ENCODE measurements around the gene KCNIP1.

DNA sequence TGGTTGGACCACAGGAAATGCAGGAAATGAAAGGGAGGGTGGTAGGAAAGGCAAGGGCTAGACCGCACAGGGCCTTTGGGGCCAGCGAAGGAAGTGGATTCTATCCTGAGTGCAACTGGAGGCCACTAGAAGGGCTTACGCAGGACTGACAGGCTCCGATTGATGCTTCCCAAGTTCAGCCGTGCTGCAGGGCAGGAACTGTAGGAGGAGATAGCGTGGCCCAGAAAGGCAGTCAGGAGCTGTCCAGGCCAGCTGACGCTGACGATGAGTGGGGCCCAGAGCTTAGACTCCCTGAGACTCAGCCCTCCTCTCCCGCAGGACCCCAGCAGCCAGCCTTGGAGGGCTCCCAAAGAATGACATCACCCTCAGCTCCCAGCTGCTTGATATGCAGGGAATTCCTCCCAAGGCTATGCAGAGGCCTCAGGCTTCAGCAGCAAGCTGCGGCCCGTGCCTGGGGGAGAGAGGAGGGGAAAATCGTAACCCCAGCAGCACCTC, 48.8 kb downstream of the KCNIP1 start:
- TF ChIP-seq, protein P1, sequence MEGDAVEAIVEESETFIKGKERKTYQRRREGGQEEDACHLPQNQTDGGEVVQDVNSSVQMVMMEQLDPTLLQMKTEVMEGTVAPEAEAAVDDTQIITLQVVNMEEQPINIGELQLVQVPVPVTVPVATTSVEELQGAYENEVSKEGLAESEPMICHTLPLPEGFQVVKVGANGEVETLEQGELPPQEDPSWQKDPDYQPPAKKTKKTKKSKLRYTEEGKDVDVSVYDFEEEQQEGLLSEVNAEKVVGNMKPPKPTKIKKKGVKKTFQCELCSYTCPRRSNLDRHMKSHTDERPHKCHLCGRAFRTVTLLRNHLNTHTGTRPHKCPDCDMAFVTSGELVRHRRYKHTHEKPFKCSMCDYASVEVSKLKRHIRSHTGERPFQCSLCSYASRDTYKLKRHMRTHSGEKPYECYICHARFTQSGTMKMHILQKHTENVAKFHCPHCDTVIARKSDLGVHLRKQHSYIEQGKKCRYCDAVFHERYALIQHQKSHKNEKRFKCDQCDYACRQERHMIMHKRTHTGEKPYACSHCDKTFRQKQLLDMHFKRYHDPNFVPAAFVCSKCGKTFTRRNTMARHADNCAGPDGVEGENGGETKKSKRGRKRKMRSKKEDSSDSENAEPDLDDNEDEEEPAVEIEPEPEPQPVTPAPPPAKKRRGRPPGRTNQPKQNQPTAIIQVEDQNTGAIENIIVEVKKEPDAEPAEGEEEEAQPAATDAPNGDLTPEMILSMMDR (tag by site-specific recombination; IDR thresholded peaks at IDR 0.05): no peak
- TF ChIP-seq TCF7L2 (IDR thresholded peaks at IDR 0.05; ENCODE audit: borderline replicate concordance, low read depth, low read length) (no peak), SP2 (tag by site-specific recombination; IDR thresholded peaks at IDR 0.05) (no peak), TRIM28 (IDR thresholded peaks at IDR 0.05; ENCODE audit: borderline replicate concordance, low read length) (no peak), ZNF830 (tag by site-specific recombination; IDR thresholded peaks at IDR 0.05; ENCODE audit: low read depth) (no peak), ZNF157 (tag by site-specific recombination; IDR thresholded peaks at IDR 0.05) (no peak), ZNF596 (tag by site-specific recombination; IDR thresholded peaks at IDR 0.05) (no peak)
- TF ChIP-seq, protein P2, sequence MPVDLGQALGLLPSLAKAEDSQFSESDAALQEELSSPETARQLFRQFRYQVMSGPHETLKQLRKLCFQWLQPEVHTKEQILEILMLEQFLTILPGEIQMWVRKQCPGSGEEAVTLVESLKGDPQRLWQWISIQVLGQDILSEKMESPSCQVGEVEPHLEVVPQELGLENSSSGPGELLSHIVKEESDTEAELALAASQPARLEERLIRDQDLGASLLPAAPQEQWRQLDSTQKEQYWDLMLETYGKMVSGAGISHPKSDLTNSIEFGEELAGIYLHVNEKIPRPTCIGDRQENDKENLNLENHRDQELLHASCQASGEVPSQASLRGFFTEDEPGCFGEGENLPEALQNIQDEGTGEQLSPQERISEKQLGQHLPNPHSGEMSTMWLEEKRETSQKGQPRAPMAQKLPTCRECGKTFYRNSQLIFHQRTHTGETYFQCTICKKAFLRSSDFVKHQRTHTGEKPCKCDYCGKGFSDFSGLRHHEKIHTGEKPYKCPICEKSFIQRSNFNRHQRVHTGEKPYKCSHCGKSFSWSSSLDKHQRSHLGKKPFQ (tag by site-specific recombination; IDR thresholded peaks at IDR 0.05): no peak

All from HEK293 (cell line).